H1 (cell line): ENCODE data around the gene WNK4. TPM values are rescaled to one million over a fixed set of nuclear protein-coding genes. Genes with fewer than 3 reads are reported as not detected.

Experiments used
- CTCF ChIA-PET: fragments of 300-600 bp; sonication (Branson Sonifier 250); formaldehyde crosslinking; loops from one replicate; lab custom pipeline; 2021; ENCODE audit not compliant: partially characterized antibody; lab: Charles Lee
- POLR2A ChIA-PET: fragments of 300-600 bp; sonication (Branson Sonifier 250); formaldehyde crosslinking; loops from one replicate; lab custom pipeline; 2021; ENCODE audit warnings: inconsistent platforms; ENCODE audit not compliant: partially characterized antibody; lab: Charles Lee
- DNase-seq, 2 experiments: peaks; one replicate each; pipeline versions ENCODE4 v3.0.0 to v3.0.0-alpha.2; 2010 to 2022; ENCODE audit warnings: low spot score in 2 of 2, low read depth in 1 of 2, mixed read lengths in 1 of 2
- FAIRE-seq: peaks from 2 replicates; lab custom pipeline; 2011; peaks lifted over from hg19 to GRCh38; lab: Jason Lieb, UNC
- H2AFZ ChIP-seq: 2 replicates; pipeline ENCODE4 v1.8.1; 2012; ENCODE audit warnings: low read length, inconsistent platforms
- H2AK5ac ChIP-seq: 2 replicates; pipeline ENCODE4 v1.6.1; 2013; ENCODE audit warnings: low read depth, low read length
- H2BK120ac ChIP-seq: replicated peaks from 2 replicates; pipeline ENCODE3; 2013; ENCODE audit warnings: low read depth, low read length, inconsistent platforms
- H2BK12ac ChIP-seq: 2 replicates; pipeline ENCODE4 v1.6.1; 2013; ENCODE audit warnings: low read depth, low read length
- H2BK15ac ChIP-seq: 2 replicates; pipeline ENCODE4 v1.6.1; 2013; ENCODE audit warnings: low read length
- H2BK20ac ChIP-seq: 2 replicates; pipeline ENCODE4 v1.6.1; 2013; ENCODE audit warnings: low read length
- H2BK5ac ChIP-seq: 2 replicates; pipeline ENCODE4 v1.6.1; 2013; ENCODE audit warnings: low read depth, low read length
- H3K14ac ChIP-seq: 2 replicates; pipeline ENCODE4 v1.6.1; 2013; ENCODE audit warnings: inconsistent platforms; ENCODE audit not compliant: insufficient read length
- H3K18ac ChIP-seq: 2 replicates; pipeline ENCODE4 v1.6.1; 2013; ENCODE audit warnings: low read length; ENCODE audit errors: extremely low read depth
- H3K23ac ChIP-seq: 2 replicates; pipeline ENCODE4 v1.6.1; 2013; ENCODE audit warnings: inconsistent platforms; ENCODE audit not compliant: insufficient read length
- H3K23me2 ChIP-seq: 2 replicates; pipeline ENCODE4 v1.6.1; 2013; ENCODE audit warnings: low read depth, low read length
- H3K27ac ChIP-seq: 2 replicates; pipeline ENCODE4 v1.6.1; 2011; ENCODE audit warnings: low read depth, low read length, inconsistent platforms
- H3K27me3 ChIP-seq, 4 experiments: replicated peaks in 1 of 4; 1 replicate in 1 of 4; 2 replicates in 3 of 4; pipeline versions ENCODE4 v1.6.1 to v1.8.1; 2011 to 2013; ENCODE audit warnings: low read length in 3 of 4, mild to moderate bottlenecking in 3 of 4, inconsistent platforms in 2 of 4, mixed read lengths in 2 of 4, moderate library complexity in 1 of 4; ENCODE audit not compliant: control insufficient read depth in 3 of 4, insufficient read depth in 3 of 4; ENCODE audit errors: extremely low read depth in 1 of 4
- H3K36me3 ChIP-seq, 4 experiments: 2 replicates each; pipeline versions ENCODE4 v1.6.1 to v1.8.1; 2011 to 2013; ENCODE audit warnings: mild to moderate bottlenecking in 4 of 4, low read length in 3 of 4, moderate library complexity in 2 of 4, control low read depth in 1 of 4, inconsistent platforms in 1 of 4; ENCODE audit not compliant: insufficient read depth in 4 of 4, control insufficient read depth in 2 of 4
- H3K4ac ChIP-seq: replicated peaks from 2 replicates; pipeline ENCODE3; 2013; ENCODE audit warnings: low read length, low read depth, mixed read lengths, inconsistent platforms; ENCODE audit not compliant: insufficient read length
- H3K4me1 ChIP-seq, 4 experiments: replicated peaks in 1 of 4; 1 replicate in 1 of 4; 2 replicates in 3 of 4; pipeline versions ENCODE4 v1.6.1 to v1.8.1; 2011 to 2013; ENCODE audit warnings: low read length in 3 of 4, inconsistent platforms in 2 of 4, mixed read lengths in 1 of 4; ENCODE audit not compliant: insufficient read depth in 4 of 4, control insufficient read depth in 3 of 4
- H3K4me2 ChIP-seq, 2 experiments: 2 replicates each; pipeline versions ENCODE4 v1.6.1 to v1.8.1; 2011 to 2013; ENCODE audit warnings: low read depth in 2 of 2, low read length in 2 of 2, control low read depth in 1 of 2, inconsistent platforms in 1 of 2, mild to moderate bottlenecking in 1 of 2; ENCODE audit not compliant: insufficient read depth in 1 of 2
- H3K4me3 ChIP-seq, 4 experiments: fragments of 200-600, 300-600 bp in 1 of 4; sonication (generic), shearing (Covaris generic), sonication (Bioruptor Twin) in 1 of 4; 2 replicates each; pipeline versions ENCODE4 v1.5.1 to v1.8.1; 2011 to 2016; ENCODE audit warnings: low read length in 4 of 4, low read depth in 3 of 4, control low read depth in 2 of 4, inconsistent platforms in 2 of 4, mild to moderate bottlenecking in 2 of 4, mixed read lengths in 1 of 4, moderate library complexity in 1 of 4; ENCODE audit not compliant: insufficient read depth in 2 of 4; ENCODE audit errors: extremely low read depth in 1 of 4
- H3K56ac ChIP-seq: replicated peaks from 2 replicates; pipeline ENCODE3; 2013; ENCODE audit warnings: low read depth, mild to moderate bottlenecking, mixed read lengths, low read length, inconsistent platforms; ENCODE audit not compliant: insufficient read length
- H3K79me1 ChIP-seq: 2 replicates; pipeline ENCODE4 v1.6.1; 2013; ENCODE audit warnings: low read depth, low read length, control low read depth
- H3K79me2 ChIP-seq, 2 experiments: 2 replicates each; pipeline versions ENCODE4 v1.6.1 to v1.8.1; 2012 to 2013; ENCODE audit warnings: low read length in 2 of 2, mild to moderate bottlenecking in 2 of 2, inconsistent platforms in 1 of 2; ENCODE audit not compliant: insufficient read depth in 2 of 2, control insufficient read depth in 1 of 2
- H3K9ac ChIP-seq, 4 experiments: replicated peaks in 1 of 4; 1 replicate in 1 of 4; 2 replicates in 3 of 4; pipeline versions ENCODE4 v1.6.1 to v1.8.1; 2011 to 2013; ENCODE audit warnings: low read depth in 3 of 4, low read length in 3 of 4, control low read depth in 2 of 4, mild to moderate bottlenecking in 2 of 4, moderate library complexity in 2 of 4, inconsistent platforms in 1 of 4; ENCODE audit errors: extremely low read depth in 1 of 4
- H3K9me3 ChIP-seq, 2 experiments: 2 replicates each; pipeline versions ENCODE4 v1.6.1 to v1.8.1; 2012 to 2013; ENCODE audit warnings: mild to moderate bottlenecking in 2 of 2, moderate library complexity in 2 of 2, control low read depth in 1 of 2, inconsistent platforms in 1 of 2, low read depth in 1 of 2, low read length in 1 of 2, mixed read lengths in 1 of 2; ENCODE audit not compliant: insufficient read depth in 2 of 2
- H4K20me1 ChIP-seq, 2 experiments: replicated peaks in 1 of 2; 2 replicates each; pipeline versions ENCODE3 to v1.8.1; 2011 to 2013; ENCODE audit warnings: inconsistent platforms in 2 of 2, low read length in 2 of 2, mild to moderate bottlenecking in 1 of 2; ENCODE audit not compliant: insufficient read depth in 2 of 2, control insufficient read depth in 1 of 2
- H4K5ac ChIP-seq: 2 replicates; pipeline ENCODE4 v1.6.1; 2013; ENCODE audit warnings: low read length, low read depth, mixed read lengths, inconsistent platforms; ENCODE audit not compliant: insufficient read length
- H4K8ac ChIP-seq: 2 replicates; pipeline ENCODE4 v1.8.0; 2013; ENCODE audit warnings: mild to moderate bottlenecking, moderate library complexity, low read length, inconsistent platforms; ENCODE audit not compliant: insufficient read depth; ENCODE audit errors: extremely low read depth
- H4K91ac ChIP-seq: replicated peaks from 2 replicates; pipeline ENCODE3; 2013; ENCODE audit warnings: low read length, mixed read lengths, inconsistent platforms; ENCODE audit not compliant: insufficient read length
- ASH2L ChIP-seq: fragments of 200-600, 300-600 bp; sonication (generic); IDR thresholded peaks from one replicate; pipeline ENCODE4 v1.7.1; 2017; ENCODE audit warnings: low read length
- BACH1 ChIP-seq: IDR thresholded peaks from 2 replicates; pipeline ENCODE4 v1.6.1; 2012; ENCODE audit warnings: low read length, improper control_type of control experiment
- CBX5 ChIP-seq: fragments of 300-800, 300-1000 bp; sonication (generic); IDR thresholded peaks from 2 replicates; pipeline ENCODE4 v1.7.1; 2016; ENCODE audit warnings: antibody characterized with exemption, low read length, low read depth
- CBX8 ChIP-seq: fragments of 300-800, 300-1000 bp; sonication (generic); IDR thresholded peaks from 2 replicates; pipeline ENCODE4 v1.7.1; 2016; ENCODE audit warnings: low read depth, low read length, borderline replicate concordance
- EGR1 ChIP-seq: IDR thresholded peaks from 2 replicates; pipeline ENCODE4 v1.6.1; 2011; ENCODE audit warnings: low read depth, low read length, borderline replicate concordance
- JUN ChIP-seq: IDR thresholded peaks from 2 replicates; pipeline ENCODE4 v1.6.1; 2011; ENCODE audit warnings: low read depth, mild to moderate bottlenecking, improper control_type of control experiment, low read length
- PHF8 ChIP-seq: fragments of 200-600 bp; sonication (generic); conservative IDR thresholded peaks from 2 replicates; pipeline ENCODE4 v1.7.1; 2012; ENCODE audit warnings: low read depth, mild to moderate bottlenecking, inconsistent platforms, low read length, moderate library complexity
- RNF2 ChIP-seq: fragments of 200-900, 300-1000 bp; sonication (generic); IDR thresholded peaks from 2 replicates; pipeline ENCODE4 v1.7.1; 2016; ENCODE audit warnings: borderline replicate concordance, low read depth, mild to moderate bottlenecking, antibody characterized with exemption, low read length; ENCODE audit not compliant: poor library complexity, severe bottlenecking; ENCODE audit errors: missing control alignments
- SIRT6 ChIP-seq: IDR thresholded peaks from one replicate; pipeline ENCODE4 v1.7.1; 2012; ENCODE audit warnings: low read length, inconsistent platforms
- SIX5 ChIP-seq: IDR thresholded peaks from 2 replicates; pipeline ENCODE4 v1.6.1; 2011; ENCODE audit warnings: mild to moderate bottlenecking, low read depth, low read length
- WGBS, 2 experiments: shearing (Covaris generic) in 1 of 2; methylation state at CpG; one replicate each; pipeline versions ENCODE4 v1.1.6 to v1.1.7; 2013 to 2015; ENCODE audit warnings: low lambda C conversion rate in 2 of 2, mixed read lengths in 2 of 2, inconsistent platforms in 1 of 2, low coverage in 1 of 2, missing lambda C conversion rate in 1 of 2; ENCODE audit not compliant: insufficient replicate concordance in 2 of 2, insufficient coverage in 1 of 2, insufficient read length in 1 of 2; ENCODE audit errors: extremely low coverage in 1 of 2, missing lambda C conversion rate in 1 of 2; 5-methylcytosine and 5-hydroxymethylcytosine counted together
- polyA plus RNA-seq, 7 experiments: library from polyadenylated mRNA; depleted of rRNA in 3 of 7; stranded (reverse) in 5 of 7; unstranded in 2 of 7; fragments of >200 nt in 5 of 7; fragments of 200-250 nt in 2 of 7; gene quantifications; 1 replicate in 5 of 7; 2 replicates in 1 of 7; 4 replicates in 1 of 7; pipeline versions ENCODE4 v1.2.1 to v1.2.3, GENCODE V29; 2011 to 2013; ENCODE audit warnings: missing spikeins in 2 of 7, mixed read lengths in 2 of 7
- total RNA-seq: library from RNA; stranded (reverse); fragmentation: NEBNext Ultra II Directional; extraction: Animal tissue kit (Norgen Biotek cat#: 25700); gene quantifications from 2 replicates; pipeline ENCODE4 v1.2.1, GENCODE V29; 2021

The WNK4 gene
- total and polyA plus RNA-seq, 2 of the 8 experiments (the other 6 are each of a cell fraction or from before 2014, with no cell fraction given) = 0.21 to 1.7 TPM

DNA sequence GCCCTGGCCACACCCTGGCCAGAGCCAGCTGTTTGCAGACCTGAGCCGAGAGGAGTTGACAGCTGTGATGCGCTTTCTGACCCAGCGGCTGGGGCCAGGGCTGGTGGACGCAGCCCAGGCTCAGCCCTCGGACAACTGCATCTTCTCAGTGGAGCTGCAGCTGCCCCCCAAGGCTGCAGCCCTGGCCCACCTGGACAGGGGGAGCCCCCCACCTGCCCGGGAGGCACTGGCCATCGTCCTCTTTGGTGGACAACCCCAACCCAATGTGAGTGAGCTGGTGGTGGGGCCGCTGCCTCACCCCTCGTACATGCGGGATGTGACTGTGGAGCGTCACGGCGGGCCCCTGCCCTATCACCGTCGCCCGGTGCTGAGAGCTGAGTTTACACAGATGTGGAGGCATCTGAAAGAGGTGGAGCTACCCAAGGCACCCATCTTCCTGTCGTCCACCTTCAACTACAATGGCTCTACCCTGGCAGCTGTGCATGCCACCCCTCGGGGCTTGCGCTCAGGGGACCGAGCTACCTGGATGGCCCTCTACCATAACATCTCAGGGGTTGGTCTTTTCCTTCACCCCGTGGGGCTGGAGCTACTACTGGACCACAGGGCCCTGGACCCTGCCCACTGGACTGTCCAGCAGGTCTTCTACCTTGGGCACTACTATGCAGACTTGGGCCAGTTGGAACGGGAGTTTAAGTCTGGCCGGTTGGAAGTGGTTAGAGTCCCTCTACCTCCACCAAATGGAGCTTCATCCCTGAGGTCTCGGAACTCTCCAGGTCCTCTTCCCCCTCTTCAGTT lies 64.5 kb downstream of the WNK4 start:
- DNase-seq (no peak), FAIRE-seq (no peak)
- Histone ChIP-seq H3K9me3 (no peaks in the 10 kb centered on the region), H4K20me1 (peaks cover 13 to 19% of the 10 kb centered on the region in 2 experiments), H3K23ac (no peak overlapping the region), H4K8ac (no peak overlapping the region; the same call in 1 of the 2 replicates), H2AK5ac (no peak overlapping the region), H3K79me2 (no peaks in the 10 kb centered on the region), H3K23me2 (no peaks in the 10 kb centered on the region), H3K18ac (no peak overlapping the region), H3K27me3 (no peaks in the 10 kb centered on the region; a peak in 1 of 7 replicates), H2AFZ (no peak overlapping the region), H3K9ac (no peak overlapping the region), H3K36me3 (peaks cover 23 to 55% (median 39%) of the 10 kb centered on the region in 4 experiments), H4K91ac (no peak overlapping the region), H2BK5ac (no peak overlapping the region), H3K79me1 (no peaks in the 10 kb centered on the region), H3K27ac (no peak overlapping the region), H3K56ac (no peak overlapping the region), H3K14ac (no peak overlapping the region), H2BK120ac (no peak overlapping the region), H3K4me3 (no peak overlapping the region), H3K4me2 (no peak overlapping the region), H3K4ac (no peak overlapping the region), H2BK15ac (no peak overlapping the region), H2BK12ac (no peak overlapping the region), H2BK20ac (no peak overlapping the region), H4K5ac (no peak overlapping the region), H3K4me1 (no peaks in the 10 kb centered on the region; a peak in 1 of 7 replicates)
- WGBS, 2 experiments = 96% methylated on average over 22 of the region's 24 CpGs; no CpG with 5 or more reads in 1 of the 2 experiments
- ChIA-PET CTCF (interaction anchor here (0.6 to 8.9 kb wide), 18 partner anchors 9 to 131 kb away, joined by 3 to 141 read pairs (median 5); no protein-coding TSS in a partner anchor), POLR2A (interaction anchor here (0.6 to 10.4 kb wide), 22 partner anchors 9 to 194 kb away, joined by 3 to 111 read pairs (median 4); partner anchors contain the start of genes AARSD1, BECN1, PSME3 and RPL27)
- no peak for TF ChIP-seq RNF2
- TF ChIP-seq EGR1 = no peak
- no peak for TF ChIP-seq ASH2L
- no peak for TF ChIP-seq BACH1
- TF ChIP-seq SIX5 = no peak
- TF ChIP-seq PHF8 = no peak
- TF ChIP-seq CBX8 = no peak
- TF ChIP-seq SIRT6 = no peak
- no peak for TF ChIP-seq CBX5
- no peak for TF ChIP-seq JUN
